Colonic mucosa (tissue), 4 donors: ENCODE measurements around the gene CDC42EP2. TPM values are rescaled to one million over a fixed set of nuclear protein-coding genes. Genes with fewer than 3 reads are reported as not detected.

Experiments used
- DNase-seq: peaks from one replicate; pipeline ENCODE4 v3.0.0-alpha.2; 2020
- H3K27ac ChIP-seq: fragments of 200-600 bp; one replicate; pipeline ENCODE4 v1.8.0; 2021
- H3K27me3 ChIP-seq: fragments of 200-600 bp; one replicate; pipeline ENCODE4 v1.8.0; 2021
- H3K36me3 ChIP-seq: fragments of 200-600 bp; one replicate; pipeline ENCODE4 v1.8.0; 2021
- H3K4me1 ChIP-seq: fragments of 200-600 bp; one replicate; pipeline ENCODE4 v1.8.0; 2021; ENCODE audit warnings: mild to moderate bottlenecking
- H3K4me3 ChIP-seq: fragments of 200-600 bp; one replicate; pipeline ENCODE4 v1.8.0; 2021
- H3K9ac ChIP-seq, 2 donors: one replicate each; pipeline ENCODE4 v1.7.0; 2013; ENCODE audit warnings: control low read depth in 2 of 2, low read depth in 2 of 2, low read length in 2 of 2
- H3K9me3 ChIP-seq: fragments of 200-600 bp; one replicate; pipeline ENCODE4 v1.8.0; 2021
- intact Hi-C: fragments of 100-400 bp; cut with DNase I; formaldehyde crosslinking; loops from one replicate; pipeline ENCODE4 v1.14.1; 2022
- total RNA-seq, 2 donors: library from RNA; stranded (reverse); fragmentation: NEBNext Ultra II Directional in 1 of 2; extraction: Animal tissue kit (Norgen Biotek cat#: 25700) in 1 of 2; gene quantifications; one replicate each; pipeline ENCODE4 v1.2.1, GENCODE V29; 2021
- TF ChIP-seq, protein P1 (sequence below): fragments of 200-600 bp; IDR thresholded peaks from one replicate; pipeline ENCODE4 v1.8.0; 2022; ENCODE audit warnings: antibody characterized with exemption, mild to moderate bottlenecking
- donor health status: healthy.
- donor health status: DM: no; HTN: no; CAD: no.
- donor health status: DM: no; HTN: no; CAD: no.

The CDC42EP2 gene
- total RNA-seq, 2 donors from 2014 or later: 7.8 to 28.3 TPM

DNA sequence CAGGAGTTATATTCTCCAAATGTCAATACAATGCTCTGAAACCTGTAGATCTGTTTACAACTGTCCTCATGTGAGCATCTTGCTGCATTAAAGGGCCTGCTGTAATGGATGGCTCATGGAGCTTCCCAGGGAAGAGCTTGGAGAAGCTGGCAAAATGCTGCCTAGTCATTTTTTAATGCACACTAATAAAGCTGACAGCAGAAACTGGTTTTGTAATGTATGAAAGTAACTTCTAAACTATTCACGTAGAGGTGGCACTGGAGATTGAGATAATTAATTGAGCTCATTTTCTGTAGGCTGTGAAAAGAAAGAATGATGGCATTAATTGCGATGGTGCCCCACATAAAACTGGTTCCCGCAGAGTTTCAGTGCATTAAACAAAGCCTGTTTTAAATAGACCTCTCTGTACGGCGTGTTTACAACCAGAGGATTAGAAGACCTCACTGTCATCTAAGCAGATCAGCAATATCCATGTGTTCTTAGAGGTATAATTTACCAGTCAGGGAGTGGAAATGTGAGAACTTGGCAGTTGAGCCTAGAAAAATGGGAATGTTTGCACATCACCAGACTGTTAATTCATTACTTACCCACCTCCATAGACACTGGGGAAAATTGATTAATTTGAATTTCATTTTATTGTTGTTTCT lies 36.9 kb upstream of the CDC42EP2 start:
- Histone ChIP-seq H3K4me1 (peaks cover 5% of the 10 kb centered on the region), H3K4me3 (no peak overlapping the region), H3K27ac (no peak overlapping the region), H3K36me3 (no peaks in the 10 kb centered on the region), H3K9me3 (no peaks in the 10 kb centered on the region), H3K9ac (no peak overlapping the region), H3K27me3 (no peaks in the 10 kb centered on the region)
- intact Hi-C loops: loop anchor here (2.0 kb wide), 1 partner anchor 51 kb away; no protein-coding TSS in a partner anchor
- no peak for DNase-seq
- TF ChIP-seq, protein P1, sequence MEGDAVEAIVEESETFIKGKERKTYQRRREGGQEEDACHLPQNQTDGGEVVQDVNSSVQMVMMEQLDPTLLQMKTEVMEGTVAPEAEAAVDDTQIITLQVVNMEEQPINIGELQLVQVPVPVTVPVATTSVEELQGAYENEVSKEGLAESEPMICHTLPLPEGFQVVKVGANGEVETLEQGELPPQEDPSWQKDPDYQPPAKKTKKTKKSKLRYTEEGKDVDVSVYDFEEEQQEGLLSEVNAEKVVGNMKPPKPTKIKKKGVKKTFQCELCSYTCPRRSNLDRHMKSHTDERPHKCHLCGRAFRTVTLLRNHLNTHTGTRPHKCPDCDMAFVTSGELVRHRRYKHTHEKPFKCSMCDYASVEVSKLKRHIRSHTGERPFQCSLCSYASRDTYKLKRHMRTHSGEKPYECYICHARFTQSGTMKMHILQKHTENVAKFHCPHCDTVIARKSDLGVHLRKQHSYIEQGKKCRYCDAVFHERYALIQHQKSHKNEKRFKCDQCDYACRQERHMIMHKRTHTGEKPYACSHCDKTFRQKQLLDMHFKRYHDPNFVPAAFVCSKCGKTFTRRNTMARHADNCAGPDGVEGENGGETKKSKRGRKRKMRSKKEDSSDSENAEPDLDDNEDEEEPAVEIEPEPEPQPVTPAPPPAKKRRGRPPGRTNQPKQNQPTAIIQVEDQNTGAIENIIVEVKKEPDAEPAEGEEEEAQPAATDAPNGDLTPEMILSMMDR: no peak

DNA sequence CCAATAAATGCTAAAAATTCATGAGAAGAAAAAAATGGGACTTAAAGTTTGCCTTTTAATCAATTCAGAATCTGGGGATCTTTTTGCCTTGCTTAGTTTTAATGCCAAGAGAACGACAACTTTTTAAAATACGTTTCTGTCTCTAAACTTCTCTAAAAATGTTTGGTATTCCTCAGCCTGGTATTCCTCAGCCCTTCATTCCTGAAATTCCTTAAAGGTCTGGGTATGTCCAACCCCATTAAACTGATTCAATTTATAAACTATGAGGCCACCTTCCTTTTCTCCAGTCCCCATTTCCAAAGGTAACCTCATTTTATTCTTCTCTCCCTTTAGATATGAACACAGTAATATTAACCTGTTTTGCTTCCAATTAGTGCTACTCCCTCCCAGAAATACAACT lies 36.3 kb upstream of the CDC42EP2 start:
- no peak for DNase-seq
- Histone ChIP-seq H3K4me1 (peaks cover 5% of the 10 kb centered on the region), H3K9me3 (no peaks in the 10 kb centered on the region), H3K27me3 (no peaks in the 10 kb centered on the region), H3K36me3 (no peaks in the 10 kb centered on the region), H3K4me3 (no peak overlapping the region), H3K9ac (no peak overlapping the region), H3K27ac (no peak overlapping the region)
- intact Hi-C loops: no loop called here
- TF ChIP-seq, protein P1: no peak

DNA sequence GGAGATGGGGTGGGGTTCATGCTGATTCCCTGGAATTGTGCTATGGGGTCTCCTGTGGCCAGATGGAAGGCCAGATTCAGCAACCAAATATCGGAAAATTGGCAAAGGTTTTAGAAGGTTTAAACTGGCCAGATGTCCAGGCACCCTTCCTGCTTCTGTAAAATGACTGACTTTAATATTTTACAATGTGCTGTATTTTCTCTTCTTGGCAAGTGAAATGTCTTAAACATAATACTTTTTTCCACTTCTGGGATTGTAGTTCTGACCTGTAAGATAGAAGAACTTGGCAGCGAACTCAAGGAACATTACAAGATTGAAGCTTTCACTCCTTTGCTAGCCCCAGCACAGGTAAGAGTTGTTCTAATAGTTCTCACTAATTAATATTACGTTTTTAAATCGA lies 35.4 kb upstream of the CDC42EP2 start:
- H3K27ac ChIP-seq: peak overlapping the region; percentile 26
- no peak overlapping the region for H3K9ac ChIP-seq
- H3K27me3 ChIP-seq: no peaks in the 10 kb centered on the region
- peaks cover 5% of the 10 kb centered on the region for H3K4me1 ChIP-seq
- TF ChIP-seq, protein P1: no peak
- intact Hi-C loops: no loop called here
- no peak overlapping the region for H3K4me3 ChIP-seq
- H3K36me3 ChIP-seq: no peaks in the 10 kb centered on the region
- H3K9me3 ChIP-seq: no peaks in the 10 kb centered on the region
- DNase-seq: no peak

- no peak overlapping the region for H3K4me3 ChIP-seq
- no peak overlapping the region for H3K9ac ChIP-seq
- H3K9me3 ChIP-seq: no peaks in the 10 kb centered on the region
- H3K36me3 ChIP-seq: no peaks in the 10 kb centered on the region
- peak overlapping the region; percentile 26 for H3K27ac ChIP-seq
- peaks cover 5% of the 10 kb centered on the region for H3K4me1 ChIP-seq
- no peak for DNase-seq
- TF ChIP-seq, protein P1: no peak
- H3K27me3 ChIP-seq: no peaks in the 10 kb centered on the region
- intact Hi-C loops: loop anchor here (10.0 kb wide), 1 partner anchor 235 kb away; no protein-coding TSS in a partner anchor
These were observed 34.8 kb upstream of the CDC42EP2 start for GRCh38 chr11:65279741-65280440.

DNA sequence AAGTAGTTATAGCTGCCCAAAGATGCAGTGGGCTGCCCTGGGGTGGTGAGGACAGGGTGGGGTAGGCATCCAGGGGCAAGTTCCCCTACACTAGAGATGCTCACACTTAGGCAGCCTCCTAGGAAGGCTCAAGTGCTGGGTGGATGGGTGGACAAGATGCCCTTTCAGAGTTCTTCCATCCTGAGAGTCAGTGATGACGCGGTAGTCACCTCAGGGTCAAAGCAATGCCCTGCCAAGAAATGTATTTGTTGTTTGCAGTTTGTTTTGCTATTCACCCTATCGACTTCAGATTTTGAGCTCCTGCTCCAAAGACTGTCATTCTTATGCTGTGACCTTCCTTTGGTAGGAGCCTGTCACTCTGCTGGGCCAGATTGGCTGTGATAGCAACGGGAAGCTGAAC lies 34.0 kb upstream of the CDC42EP2 start:
- no peak overlapping the region for H3K4me3 ChIP-seq
- intact Hi-C loops: loop anchor here (10.0 kb wide), 1 partner anchor 234 kb away; no protein-coding TSS in a partner anchor
- H3K9me3 ChIP-seq: no peaks in the 10 kb centered on the region
- H3K27me3 ChIP-seq: no peaks in the 10 kb centered on the region
- peak overlapping the region; percentile 26 for H3K27ac ChIP-seq
- no peaks in the 10 kb centered on the region for H3K36me3 ChIP-seq
- H3K9ac ChIP-seq: no peak overlapping the region
- peaks cover 5% of the 10 kb centered on the region for H3K4me1 ChIP-seq
- DNase-seq: no peak
- TF ChIP-seq, protein P1: no peak
